Caco-2 (cell line): ENCODE measurements around the gene MAST3. TPM values are rescaled to one million over a fixed set of nuclear protein-coding genes. Genes with fewer than 3 reads are reported as not detected.

ENCODE experiments used
- BruUV-seq: library from RNA; stranded (reverse); fragments of 400-500 nt; replicated peaks from 2 replicates; lab custom pipeline; 2021; lab: Mats Ljungman, UMichigan
- CTCF ChIA-PET: fragments of 300-600 bp; sonication (Branson Sonifier 250); formaldehyde crosslinking; loops from one replicate; lab custom pipeline; 2022; ENCODE audit warnings: antibody characterized with exemption; lab: Charles Lee
- POLR2A ChIA-PET: fragments of 300-600 bp; sonication (Branson Sonifier 250); formaldehyde crosslinking; loops from one replicate; lab custom pipeline; 2022; ENCODE audit warnings: antibody characterized with exemption; lab: Charles Lee
- DNase-seq, 2 experiments: peaks; one replicate each; pipeline versions ENCODE4 v3.0.0 to v3.0.0-alpha.2; 2020 to 2022
- H3K27me3 ChIP-seq: replicated peaks from 2 replicates; pipeline ENCODE4 v1.6.0; 2011; ENCODE audit warnings: low read length; ENCODE audit not compliant: control insufficient read depth, insufficient read depth
- H3K36me3 ChIP-seq: 2 replicates; pipeline ENCODE4 v1.5.1; 2011; ENCODE audit warnings: low read length; ENCODE audit not compliant: control insufficient read depth, insufficient read depth
- H3K4me1 ChIP-seq: fragments of 250-450 bp; sonication (Bioruptor Pico); 2 replicates; pipeline ENCODE4 v1.5.1; 2020; ENCODE audit warnings: mild to moderate bottlenecking
- H3K4me3 ChIP-seq: 2 replicates; pipeline ENCODE4 v1.5.1; 2011; ENCODE audit warnings: low read depth, mild to moderate bottlenecking, control low read depth, low read length
- H3K9me3 ChIP-seq: fragments of 250-450 bp; sonication (Bioruptor Pico); 2 replicates; pipeline ENCODE4 v1.5.1; 2020; ENCODE audit warnings: mild to moderate bottlenecking, moderate library complexity
- H3K27ac Mint-ChIP-seq: one replicate; pipeline ENCODE4 v1.8.0; 2022; ENCODE audit warnings: mixed read lengths; ENCODE audit not compliant: unreplicated experiment
- H3K27me3 Mint-ChIP-seq: one replicate; pipeline ENCODE4 v1.8.0; 2022; ENCODE audit warnings: mixed read lengths; ENCODE audit not compliant: insufficient read depth, unreplicated experiment
- H3K36me3 Mint-ChIP-seq: one replicate; pipeline ENCODE4 v1.8.0; 2022; ENCODE audit warnings: mild to moderate bottlenecking, mixed read lengths; ENCODE audit not compliant: insufficient read depth, unreplicated experiment
- H3K4me1 Mint-ChIP-seq: one replicate; pipeline ENCODE4 v1.8.0; 2022; ENCODE audit warnings: low read depth, mixed read lengths; ENCODE audit not compliant: unreplicated experiment
- H3K4me3 Mint-ChIP-seq: one replicate; pipeline ENCODE4 v1.8.0; 2022; ENCODE audit warnings: mild to moderate bottlenecking, moderate library complexity, mixed read lengths; ENCODE audit not compliant: unreplicated experiment
- H3K9me3 Mint-ChIP-seq: one replicate; pipeline ENCODE4 v1.8.0; 2022; ENCODE audit warnings: mixed read lengths; ENCODE audit not compliant: unreplicated experiment
- CTCF ChIP-seq, 2 experiments: fragments of 200-600 bp in 1 of 2; IDR thresholded peaks; 1 replicate in 1 of 2; 2 replicates in 1 of 2; pipeline versions ENCODE4 v1.5.1 to v1.8.0; 2011 to 2022; ENCODE audit warnings: antibody characterized with exemption in 1 of 2, control low read depth in 1 of 2, inconsistent platforms in 1 of 2, low read depth in 1 of 2, low read length in 1 of 2, mild to moderate bottlenecking in 1 of 2, moderate library complexity in 1 of 2; ENCODE audit not compliant: insufficient read depth in 1 of 2, severe bottlenecking in 1 of 2, unreplicated experiment in 1 of 2
- intact Hi-C: fragments of 100-400 bp; cut with micrococcal nuclease; formaldehyde crosslinking; loops from one replicate; pipeline ENCODE4 v1.10.0; 2022; ENCODE audit not compliant: unreplicated experiment
- total RNA-seq: library from RNA; stranded (reverse); gene quantifications from 2 replicates; pipeline ENCODE4 v1.2.3, GENCODE V29; 2022

Gene MAST3
- total RNA-seq, 1 experiment from 2014 or later, result 8.2 TPM

- Mint-ChIP-seq H3K9me3 (no peaks in the 10 kb centered on the region), H3K27me3 (no peaks in the 10 kb centered on the region), H3K36me3 (peaks cover 11% of the 10 kb centered on the region), H3K4me3 (no peak overlapping the region), H3K4me1 (no peaks in the 10 kb centered on the region), H3K27ac (no peak overlapping the region)
- Histone ChIP-seq H3K4me1 (peaks cover 4% of the 10 kb centered on the region; the same call in 1 of the 2 replicates), H3K9me3 (no peaks in the 10 kb centered on the region), H3K36me3 (peaks cover 6% of the 10 kb centered on the region), H3K4me3 (no peak overlapping the region), H3K27me3 (no peaks in the 10 kb centered on the region)
- no peak for TF ChIP-seq CTCF (IDR thresholded peaks at IDR 0.05; ENCODE audit: insufficient read depth in 1 of 2, low read depth in 1 of 2, low read length in 1 of 2, severe bottlenecking in 1 of 2, unreplicated experiment in 1 of 2)
- CTCF ChIA-PET, result no interaction called here
- POLR2A ChIA-PET, result interaction anchor here (0.5 kb wide), 1 partner anchor 30 kb away, joined by 5 read pairs; no protein-coding TSS in a partner anchor
- BruUV-seq, result no TSS peak
- DNase-seq, result no peak
- intact Hi-C loops, result no loop called here
These were observed 49.8 kb downstream of the MAST3 start for GRCh38 chr19:18147396-18147795.

GRCh38 chr19:18149596-18149975, 52.0 kb downstream of the MAST3 start:
- H3K4me3 ChIP-seq, result no peak overlapping the region
- BruUV-seq, result no TSS peak
- Mint-ChIP-seq H3K36me3 (peaks cover 17% of the 10 kb centered on the region), H3K27ac (no peak overlapping the region), H3K4me3 (no peak overlapping the region), H3K9me3 (no peaks in the 10 kb centered on the region), H3K4me1 (peaks cover 9% of the 10 kb centered on the region), H3K27me3 (no peaks in the 10 kb centered on the region)
- H3K27me3 ChIP-seq, result no peaks in the 10 kb centered on the region
- no peaks in the 10 kb centered on the region for H3K9me3 ChIP-seq
- H3K36me3 ChIP-seq, result peaks cover 4% of the 10 kb centered on the region; the same call in 1 of the 2 replicates
- POLR2A ChIA-PET, result no interaction called here
- intact Hi-C loops, result no loop called here
- no peak for TF ChIP-seq CTCF (IDR thresholded peaks at IDR 0.05; ENCODE audit: insufficient read depth in 1 of 2, low read depth in 1 of 2, low read length in 1 of 2, severe bottlenecking in 1 of 2, unreplicated experiment in 1 of 2)
- peaks cover 10% of the 10 kb centered on the region for H3K4me1 ChIP-seq
- CTCF ChIA-PET, result no interaction called here
- DNase-seq, result no peak

DNA sequence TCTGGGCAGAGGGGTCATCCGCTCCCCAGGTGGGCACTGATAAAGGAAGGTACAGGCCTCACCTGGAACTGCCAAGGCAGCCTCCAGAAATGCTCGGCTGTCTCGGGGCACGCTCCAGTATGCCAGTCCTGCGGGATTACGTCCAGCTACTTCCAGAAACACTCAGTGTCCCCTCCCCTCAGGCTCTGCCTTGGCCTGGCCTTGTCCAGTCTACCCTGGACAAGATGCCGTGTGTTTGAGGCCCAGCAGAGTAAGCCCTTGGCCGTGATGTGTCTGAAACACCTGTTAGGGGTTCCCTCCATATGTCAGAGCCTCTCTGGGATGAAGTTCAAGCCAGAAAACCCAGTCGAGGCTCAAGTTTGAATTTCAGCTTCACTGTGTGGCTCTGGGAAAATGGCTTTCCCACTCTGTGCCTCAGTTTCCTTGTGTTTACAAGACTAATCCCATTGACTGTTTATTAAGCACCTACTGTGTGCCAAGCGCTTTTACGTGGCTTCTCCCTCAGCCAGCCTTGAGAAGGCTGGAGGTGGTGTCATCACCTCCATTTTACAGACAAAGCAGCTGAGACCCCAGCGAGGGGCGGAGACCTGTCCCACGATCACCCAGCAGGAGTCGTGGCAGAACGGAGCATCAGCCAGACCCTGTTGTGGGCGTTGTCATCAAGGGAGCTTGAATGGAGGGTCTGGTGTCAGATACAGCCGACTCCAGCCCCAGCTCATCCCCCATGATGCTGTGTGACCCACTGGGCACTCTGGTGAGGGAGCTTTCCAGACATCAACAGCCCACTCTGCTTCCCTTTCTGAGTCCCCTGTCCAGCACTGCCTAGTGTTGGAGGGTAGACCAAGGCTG, 53.4 kb downstream of the MAST3 start:
- no peaks in the 10 kb centered on the region for H3K27me3 Mint-ChIP-seq
- Histone ChIP-seq H3K9me3 (no peaks in the 10 kb centered on the region), H3K27me3 (no peaks in the 10 kb centered on the region), H3K4me3 (no peak overlapping the region), H3K36me3 (no peaks in the 10 kb centered on the region; the same call in 1 of the 2 replicates), H3K4me1 (peaks cover 11% of the 10 kb centered on the region)
- CTCF ChIA-PET, result interaction anchor here (1.6 to 1.9 kb wide), 2 partner anchors 33 to 38 kb away, joined by 5 to 17 read pairs; no protein-coding TSS in a partner anchor
- no peak for DNase-seq
- peaks cover 23% of the 10 kb centered on the region for H3K36me3 Mint-ChIP-seq
- H3K27ac Mint-ChIP-seq, result peak overlapping the region; percentile 98
- POLR2A ChIA-PET, result interaction anchor here (0.6 kb wide), 1 partner anchor 285 kb away, joined by 3 read pairs; no protein-coding TSS in a partner anchor
- intact Hi-C loops, result no loop called here
- H3K4me1 Mint-ChIP-seq, result peaks cover 10% of the 10 kb centered on the region
- BruUV-seq, result no TSS peak
- TF ChIP-seq CTCF (IDR thresholded peaks at IDR 0.05; ENCODE audit: insufficient read depth in 1 of 2, low read depth in 1 of 2, low read length in 1 of 2, severe bottlenecking in 1 of 2, unreplicated experiment in 1 of 2), result no peak
- no peaks in the 10 kb centered on the region for H3K9me3 Mint-ChIP-seq
- peak overlapping the region; percentile 94 for H3K4me3 Mint-ChIP-seq
